ENCODE data around the gene OR5K1.

The OR5K1 gene

GRCh38 chr3:98497381-98497780, 34.4 kb downstream of the OR5K1 start, which contains the start of gene OR5K2:
TSS of gene OR5K2 (plus strand) at chr3:98497681. CDS start at chr3:98497681, 0 bp downstream.
- TF ChIP-seq CTCF (IDR thresholded peaks at IDR 0.05; ENCODE audit: low read depth, low read length): no peak
- DNase-seq (ENCODE audit: extremely low read depth, low read depth): no peak

- TF ChIP-seq CTCF (IDR thresholded peaks at IDR 0.05; ENCODE audit: low read depth, low read length): no peak
- DNase-seq (ENCODE audit: extremely low read depth, low read depth): no peak
These were observed 37.0 kb downstream of the OR5K1 start for GRCh38 chr3:98500019-98500418.

GRCh38 chr3:98501270-98501669, 38.3 kb downstream of the OR5K1 start:
- no peak for DNase-seq (ENCODE audit: extremely low read depth, low read depth)

GRCh38 chr3:98501863-98502576, 39.0 kb downstream of the OR5K1 start:
- no peak for TF ChIP-seq CTCF (IDR thresholded peaks at IDR 0.05; ENCODE audit: low read depth, low read length)
- no peak for DNase-seq (ENCODE audit: extremely low read depth, low read depth)

More at GRCh38 chr3:98501270-98501669, 38.3 kb downstream of the OR5K1 start:
- no peak for TF ChIP-seq CTCF (IDR thresholded peaks at IDR 0.05; ENCODE audit: low read depth, low read length)

GRCh38 chr3:98504539-98504938, 41.5 kb downstream of the OR5K1 start:
- TF ChIP-seq CTCF (IDR thresholded peaks at IDR 0.05; ENCODE audit: low read depth, low read length): no peak
- no peak for DNase-seq (ENCODE audit: extremely low read depth, low read depth)

GRCh38 chr3:98508582-98508981, 45.6 kb downstream of the OR5K1 start:
- TF ChIP-seq CTCF (IDR thresholded peaks at IDR 0.05; ENCODE audit: low read depth, low read length): no peak

GRCh38 chr3:98512576-98512975, 49.6 kb downstream of the OR5K1 start:
- no peak for TF ChIP-seq CTCF (IDR thresholded peaks at IDR 0.05; ENCODE audit: low read depth, low read length)
- DNase-seq (ENCODE audit: extremely low read depth, low read depth): no peak

More at GRCh38 chr3:98508582-98508981, 45.6 kb downstream of the OR5K1 start:
- DNase-seq (ENCODE audit: extremely low read depth, low read depth): no peak
